Measurements from ENCODE around the gene NOD2. TPM values are rescaled to one million over a fixed set of nuclear protein-coding genes. Genes with fewer than 3 reads are reported as not detected.

NOD2 gene
- total and polyA plus RNA-seq, 2 of the 13 experiments (the other 11 are each of a cell fraction or from before 2014, with no cell fraction given), result 0.27 to 0.81 TPM

DNA sequence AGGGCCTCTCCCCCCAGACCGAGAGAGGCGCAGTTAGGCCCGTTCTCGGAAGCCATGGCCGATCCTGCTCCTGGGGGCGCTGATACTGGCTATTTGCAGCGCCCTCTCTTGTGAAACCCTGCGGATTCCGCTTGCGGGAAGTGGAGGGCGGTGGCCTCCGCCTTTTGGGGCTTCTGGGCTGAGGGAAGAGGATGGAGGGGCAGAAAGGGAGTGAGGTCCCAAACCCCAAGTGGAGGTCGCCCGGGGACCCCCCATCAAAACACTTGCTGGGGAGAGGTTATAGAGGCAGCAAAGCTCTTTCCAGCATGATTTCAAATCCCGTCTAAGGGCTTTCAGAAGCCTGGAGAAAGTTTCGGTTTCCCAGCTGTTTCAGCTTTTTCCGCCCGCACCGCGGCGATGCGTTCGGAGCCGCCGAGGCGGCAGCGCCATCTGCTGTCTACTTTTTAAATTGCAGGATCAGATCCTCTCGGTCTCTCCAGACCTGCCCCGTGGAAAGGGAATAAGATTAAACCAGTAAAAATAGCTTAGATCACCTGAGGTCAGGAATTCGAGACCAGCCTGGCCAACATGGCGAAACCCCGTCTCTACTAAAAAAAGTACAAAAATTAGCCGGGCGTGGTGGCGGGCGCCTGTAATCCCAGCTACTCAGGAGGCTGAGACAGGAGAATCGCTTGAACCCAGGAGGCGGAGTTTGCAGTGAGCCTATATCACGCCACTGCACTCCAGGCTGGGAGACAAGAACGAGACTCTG lies 28.1 kb upstream of the NOD2 start (continued):
- TF ChIP-seq, protein P1, sequence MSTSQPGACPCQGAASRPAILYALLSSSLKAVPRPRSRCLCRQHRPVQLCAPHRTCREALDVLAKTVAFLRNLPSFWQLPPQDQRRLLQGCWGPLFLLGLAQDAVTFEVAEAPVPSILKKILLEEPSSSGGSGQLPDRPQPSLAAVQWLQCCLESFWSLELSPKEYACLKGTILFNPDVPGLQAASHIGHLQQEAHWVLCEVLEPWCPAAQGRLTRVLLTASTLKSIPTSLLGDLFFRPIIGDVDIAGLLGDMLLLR (CRISPR knock-in tag; IDR thresholded peaks at IDR 0.05), result no peak
- TF ChIP-seq ZNF660 (CRISPR knock-in tag; IDR thresholded peaks at IDR 0.05; ENCODE audit: borderline replicate concordance, low read depth), result no peak
- peak; percentile 60 for TF ChIP-seq PPARG (CRISPR knock-in tag; conservative IDR thresholded peaks at IDR 0.05)
- no peak for TF ChIP-seq E2F5 (CRISPR knock-in tag; conservative IDR thresholded peaks at IDR 0.05)
- TF ChIP-seq, protein P2, sequence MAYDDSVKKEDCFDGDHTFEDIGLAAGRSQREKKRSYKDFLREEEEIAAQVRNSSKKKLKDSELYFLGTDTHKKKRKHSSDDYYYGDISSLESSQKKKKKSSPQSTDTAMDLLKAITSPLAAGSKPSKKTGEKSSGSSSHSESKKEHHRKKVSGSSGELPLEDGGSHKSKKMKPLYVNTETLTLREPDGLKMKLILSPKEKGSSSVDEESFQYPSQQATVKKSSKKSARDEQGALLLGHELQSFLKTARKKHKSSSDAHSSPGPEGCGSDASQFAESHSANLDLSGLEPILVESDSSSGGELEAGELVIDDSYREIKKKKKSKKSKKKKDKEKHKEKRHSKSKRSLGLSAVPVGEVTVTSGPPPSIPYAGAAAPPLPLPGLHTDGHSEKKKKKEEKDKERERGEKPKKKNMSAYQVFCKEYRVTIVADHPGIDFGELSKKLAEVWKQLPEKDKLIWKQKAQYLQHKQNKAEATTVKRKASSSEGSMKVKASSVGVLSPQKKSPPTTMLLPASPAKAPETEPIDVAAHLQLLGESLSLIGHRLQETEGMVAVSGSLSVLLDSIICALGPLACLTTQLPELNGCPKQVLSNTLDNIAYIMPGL (CRISPR knock-in tag; IDR thresholded peaks at IDR 0.05; ENCODE audit: borderline replicate concordance in 1 of 2, low read depth in 1 of 2), result peak; percentile 74 to 92; a peak in 3 of 4 replicates
- TF ChIP-seq MED1 (CRISPR knock-in tag; IDR thresholded peaks at IDR 0.05), result no peak
- TF ChIP-seq SALL2 (CRISPR knock-in tag; IDR thresholded peaks at IDR 0.05), result no peak
- peak; percentile 19; the same call in 1 of the 2 replicates for TF ChIP-seq GABPB1 (CRISPR knock-in tag; IDR thresholded peaks at IDR 0.05)
- TF ChIP-seq ZNF143 (CRISPR knock-in tag; IDR thresholded peaks at IDR 0.05), result no peak
- peak; percentile 61 for TF ChIP-seq PHF8 (CRISPR knock-in tag; IDR thresholded peaks at IDR 0.05)
- no peak for TF ChIP-seq ZFAT (CRISPR knock-in tag; conservative IDR thresholded peaks at IDR 0.05)
- TF ChIP-seq RNF2 (conservative IDR thresholded peaks at IDR 0.05; ENCODE audit: low read depth), result no peak
- TF ChIP-seq ZNF124 (CRISPR knock-in tag; IDR thresholded peaks at IDR 0.05), result peak; percentile 55; the same call in 1 of the 2 replicates
- no peak for TF ChIP-seq ZNF318 (CRISPR knock-in tag; IDR thresholded peaks at IDR 0.05)
- no peak for TF ChIP-seq ZNF546 (CRISPR knock-in tag; conservative IDR thresholded peaks at IDR 0.05)
- no peak for TF ChIP-seq ATF1 (CRISPR knock-in tag; IDR thresholded peaks at IDR 0.05)
- no peak for TF ChIP-seq PLSCR1 (CRISPR knock-in tag; IDR thresholded peaks at IDR 0.05; ENCODE audit: borderline replicate concordance)

All from HepG2 (cell line).